Left lung (tissue), 10 donors: Measurements from ENCODE around the gene MRPL37. TPM values are rescaled to one million over a fixed set of nuclear protein-coding genes. Genes with fewer than 3 reads are reported as not detected.

Experiments used
- ATAC-seq: fragments of 200-7000 bp; cut with Tn5 transposase; one replicate; pipeline ENCODE4 v1.9.1; 2020; ENCODE audit warnings: moderate library complexity
- DNase-seq, 4 donors: peaks; one replicate each; pipeline ENCODE4 v3.0.0-alpha.2; 2013 to 2020
- H3K27ac ChIP-seq, 2 donors: fragments of 200-600 bp; sonication (generic) in 1 of 2; one replicate each; pipeline versions ENCODE4 v1.5.0 to v1.8.0; 2020 to 2021
- H3K27me3 ChIP-seq, 2 donors: fragments of 200-600 bp; sonication (generic) in 1 of 2; one replicate each; pipeline versions ENCODE4 v1.5.0 to v1.8.0; 2020 to 2021
- H3K36me3 ChIP-seq, 2 donors: fragments of 200-600 bp; sonication (generic) in 1 of 2; one replicate each; pipeline versions ENCODE4 v1.5.0 to v1.8.0; 2020 to 2021
- H3K4me1 ChIP-seq, 2 donors: fragments of 200-600 bp; one replicate each; pipeline ENCODE4 v1.8.0; 2021
- H3K4me3 ChIP-seq, 2 donors: fragments of 200-600 bp; sonication (generic) in 1 of 2; one replicate each; pipeline versions ENCODE4 v1.5.0 to v1.8.0; 2020 to 2021; ENCODE audit warnings: mild to moderate bottlenecking in 1 of 2
- H3K9me3 ChIP-seq, 2 donors: fragments of 200-600 bp; sonication (generic) in 1 of 2; one replicate each; pipeline versions ENCODE4 v1.5.0 to v1.8.0; 2020 to 2021
- intact Hi-C, 2 donors: fragments of 100-400 bp; cut with DNase I; formaldehyde crosslinking; loops; one replicate each; pipeline versions ENCODE4 v1.11.2 to v1.14.2; 2022
- polyA plus RNA-seq, 6 donors: library from polyadenylated mRNA; unstranded; fragments of 120-200 nt; gene quantifications; one replicate each; pipeline ENCODE4 v1.2.1, GENCODE V29; 2013; ENCODE audit not compliant: insufficient read length in 6 of 6
- total RNA-seq, 2 donors: library from RNA; stranded (reverse); fragmentation: NEBNext Ultra II Directional; extraction: Animal tissue kit (Norgen Biotek cat#: 25700); gene quantifications; one replicate each; pipeline ENCODE4 v1.2.1, GENCODE V29; 2021
- TF ChIP-seq, protein P1 (sequence below), 2 donors: fragments of 200-600 bp; sonication (generic) in 1 of 2; IDR thresholded peaks; one replicate each; pipeline versions ENCODE4 v1.5.0 to v1.8.0; 2021; ENCODE audit warnings: antibody characterized with exemption in 2 of 2
- donor health status: DM: no; HTN: yes; CAD: no.
- donor health status: DM: no; HTN: no; CAD: no.

The MRPL37 gene
- total and polyA plus RNA-seq, 8 donors: 55.5 to 68.4 (median 59.0) TPM

DNA sequence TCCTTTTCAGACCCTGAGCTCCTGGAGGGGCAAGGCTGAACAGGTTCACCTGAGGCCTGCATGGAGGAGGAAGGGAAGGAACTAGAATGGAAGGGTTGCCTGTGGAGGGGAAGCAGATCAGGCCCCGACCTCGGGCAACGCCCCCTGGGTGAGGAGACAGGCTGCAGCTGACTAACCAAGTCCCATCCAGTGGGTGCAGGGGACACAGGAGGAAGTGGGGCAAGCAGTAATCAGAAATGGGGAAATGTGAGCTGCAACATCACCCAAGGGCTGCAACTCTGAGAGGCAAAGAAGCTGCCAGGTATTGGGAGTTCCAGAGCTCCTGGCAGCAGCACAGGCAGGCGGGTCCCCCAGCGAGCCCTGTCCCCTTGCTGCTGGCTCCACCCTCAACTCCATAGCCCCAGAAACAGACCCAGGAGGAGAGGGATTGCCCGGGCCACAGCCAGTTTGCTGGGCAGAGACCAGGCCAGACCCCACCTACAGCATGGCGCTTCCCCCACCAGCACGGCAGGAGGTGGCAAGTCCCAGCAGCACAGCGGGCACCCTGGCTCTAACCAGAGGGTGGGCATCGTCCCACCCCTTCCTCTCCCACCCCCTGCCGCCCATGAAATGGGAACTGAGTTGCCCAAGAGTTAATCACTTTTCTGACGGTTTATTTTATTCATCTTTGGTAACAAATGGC is 38.5 kb downstream of the MRPL37 start:
- peak; percentile 58 for ATAC-seq
- peaks cover 0 to 43% of the 10 kb centered on the region in 2 donors for H3K36me3 ChIP-seq
- TF ChIP-seq, protein P1, sequence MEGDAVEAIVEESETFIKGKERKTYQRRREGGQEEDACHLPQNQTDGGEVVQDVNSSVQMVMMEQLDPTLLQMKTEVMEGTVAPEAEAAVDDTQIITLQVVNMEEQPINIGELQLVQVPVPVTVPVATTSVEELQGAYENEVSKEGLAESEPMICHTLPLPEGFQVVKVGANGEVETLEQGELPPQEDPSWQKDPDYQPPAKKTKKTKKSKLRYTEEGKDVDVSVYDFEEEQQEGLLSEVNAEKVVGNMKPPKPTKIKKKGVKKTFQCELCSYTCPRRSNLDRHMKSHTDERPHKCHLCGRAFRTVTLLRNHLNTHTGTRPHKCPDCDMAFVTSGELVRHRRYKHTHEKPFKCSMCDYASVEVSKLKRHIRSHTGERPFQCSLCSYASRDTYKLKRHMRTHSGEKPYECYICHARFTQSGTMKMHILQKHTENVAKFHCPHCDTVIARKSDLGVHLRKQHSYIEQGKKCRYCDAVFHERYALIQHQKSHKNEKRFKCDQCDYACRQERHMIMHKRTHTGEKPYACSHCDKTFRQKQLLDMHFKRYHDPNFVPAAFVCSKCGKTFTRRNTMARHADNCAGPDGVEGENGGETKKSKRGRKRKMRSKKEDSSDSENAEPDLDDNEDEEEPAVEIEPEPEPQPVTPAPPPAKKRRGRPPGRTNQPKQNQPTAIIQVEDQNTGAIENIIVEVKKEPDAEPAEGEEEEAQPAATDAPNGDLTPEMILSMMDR (IDR thresholded peaks at IDR 0.05): no peak

DNA sequence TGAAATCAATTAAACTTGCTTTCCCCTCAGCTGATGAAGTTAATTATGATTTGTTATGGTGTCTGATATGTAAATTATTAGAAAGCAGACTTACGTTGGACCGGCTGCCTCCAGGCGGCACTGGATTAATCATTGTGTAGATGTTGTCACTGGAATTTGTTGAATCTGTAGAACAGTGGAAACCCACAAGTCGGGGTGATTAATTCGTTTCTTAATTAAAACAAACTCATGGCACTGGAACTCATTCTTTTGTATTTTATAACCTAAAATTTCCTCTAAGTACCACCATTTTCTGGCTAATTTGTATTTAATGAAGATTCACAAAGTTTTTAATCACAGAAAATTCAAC is 39.0 kb downstream of the MRPL37 start:
- no peak for DNase-seq
- H3K4me1 ChIP-seq: peaks cover 0 to 5% of the 10 kb centered on the region in 2 donors
- H3K4me3 ChIP-seq: no peak overlapping the region
- H3K27ac ChIP-seq: no peak overlapping the region
- TF ChIP-seq, protein P1 (IDR thresholded peaks at IDR 0.05): no peak
- no peaks in the 10 kb centered on the region for H3K9me3 ChIP-seq
- intact Hi-C loops: no loop called here
- H3K36me3 ChIP-seq: peaks cover 0 to 43% of the 10 kb centered on the region in 2 donors
- ATAC-seq: no peak
- no peaks in the 10 kb centered on the region for H3K27me3 ChIP-seq

More for the DNA sequence above, 38.5 kb downstream of the MRPL37 start:
- H3K27me3 ChIP-seq: no peaks in the 10 kb centered on the region
- intact Hi-C loops: no loop called here
- H3K4me3 ChIP-seq: no peak overlapping the region
- DNase-seq: no peak
- no peaks in the 10 kb centered on the region for H3K9me3 ChIP-seq
- H3K4me1 ChIP-seq: peaks cover 0 to 5% of the 10 kb centered on the region in 2 donors
- no peak overlapping the region for H3K27ac ChIP-seq

DNA sequence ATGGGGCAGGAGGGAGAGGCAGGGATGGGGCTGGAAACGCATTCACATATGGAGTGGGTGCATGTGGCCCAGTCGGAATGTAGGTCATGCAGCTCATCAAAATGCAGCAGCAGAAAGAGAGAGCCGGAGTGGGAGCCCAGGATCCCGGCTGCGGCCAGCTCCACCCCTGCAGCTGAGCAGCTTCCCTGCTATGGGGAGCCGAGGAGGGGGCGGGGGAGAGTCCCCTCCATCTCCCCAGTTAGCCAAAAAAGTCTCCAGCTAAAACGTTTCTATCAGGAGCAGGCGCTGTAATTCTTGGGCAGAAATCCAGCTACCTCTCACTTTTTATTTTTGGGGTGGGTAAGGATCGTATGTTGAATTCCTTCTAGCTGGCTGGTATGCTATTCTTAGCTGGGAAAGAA is 39.7 kb downstream of the MRPL37 start:
- ATAC-seq: no peak
- H3K36me3 ChIP-seq: peaks cover 0 to 43% of the 10 kb centered on the region in 2 donors

DNA sequence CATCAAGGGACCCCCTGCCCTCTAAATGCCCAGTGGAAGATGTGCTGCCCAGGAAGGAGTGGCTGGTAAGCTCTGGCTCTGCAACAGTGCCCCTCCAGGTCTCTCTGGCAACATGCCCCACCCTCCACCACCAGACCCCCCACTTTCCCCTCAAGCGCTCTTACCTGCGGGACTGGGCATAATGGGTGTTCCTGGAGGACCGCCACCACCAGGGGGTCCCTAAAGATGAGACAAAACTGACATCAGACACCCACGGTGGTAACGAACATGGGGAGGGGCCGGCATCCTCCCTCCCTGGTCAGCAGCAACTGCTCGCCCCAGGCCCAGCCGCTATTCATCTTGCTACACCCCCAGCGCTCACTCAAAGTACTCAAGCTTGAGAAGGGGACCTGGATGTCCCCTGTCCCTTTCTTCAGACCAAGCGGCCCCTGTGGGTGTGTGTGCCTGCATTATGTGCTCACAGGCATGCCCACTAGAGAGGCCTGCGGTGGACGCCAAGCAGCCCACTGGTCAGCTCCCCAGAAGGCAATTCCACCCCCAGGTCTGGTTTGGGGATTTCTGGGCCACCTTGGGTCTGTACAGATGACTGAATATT is 40.9 kb downstream of the MRPL37 start:
- peak in 1 of 4 donors; percentile 39 for DNase-seq
- no peak overlapping the region for H3K4me3 ChIP-seq
- H3K4me1 ChIP-seq: peaks cover 0 to 5% of the 10 kb centered on the region in 2 donors
- H3K36me3 ChIP-seq: peaks cover 0 to 43% of the 10 kb centered on the region in 2 donors
- ATAC-seq: no peak
- no peaks in the 10 kb centered on the region for H3K27me3 ChIP-seq
- no peak overlapping the region for H3K27ac ChIP-seq
- H3K9me3 ChIP-seq: no peaks in the 10 kb centered on the region
- TF ChIP-seq, protein P1 (IDR thresholded peaks at IDR 0.05): no peak
- intact Hi-C loops: no loop called here

More for the DNA sequence above, 39.7 kb downstream of the MRPL37 start:
- Histone ChIP-seq H3K9me3 (no peaks in the 10 kb centered on the region), H3K27me3 (no peaks in the 10 kb centered on the region), H3K4me3 (no peak overlapping the region), H3K4me1 (peaks cover 0 to 5% of the 10 kb centered on the region in 2 donors), H3K27ac (no peak overlapping the region)
- TF ChIP-seq, protein P1 (IDR thresholded peaks at IDR 0.05): no peak
- intact Hi-C loops: no loop called here
- peak in 1 of 4 donors; percentile 25 for DNase-seq

DNA sequence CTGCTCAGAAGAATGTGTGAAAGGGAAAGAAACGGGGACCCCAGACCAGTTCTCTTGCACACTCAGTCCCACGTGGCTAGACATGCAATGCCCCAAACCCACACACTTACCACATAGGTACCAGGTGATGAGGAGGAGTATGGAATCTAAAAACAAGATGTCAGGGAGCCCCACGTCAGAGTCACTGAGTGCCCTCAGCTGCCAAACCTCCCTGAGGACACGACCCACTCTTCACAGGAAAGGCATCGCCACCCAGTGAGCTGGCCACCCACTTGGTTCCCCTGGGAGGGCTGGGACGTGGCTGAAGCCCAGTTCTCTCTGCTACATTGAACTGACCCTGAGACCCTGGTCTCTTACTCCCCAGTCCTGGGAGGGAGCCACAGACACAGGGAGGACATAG is 41.4 kb downstream of the MRPL37 start:
- intact Hi-C loops: no loop called here
- Histone ChIP-seq H3K4me3 (no peak overlapping the region), H3K27ac (no peak overlapping the region), H3K36me3 (peaks cover 0 to 38% of the 10 kb centered on the region in 2 donors), H3K9me3 (no peaks in the 10 kb centered on the region), H3K4me1 (peaks cover 0 to 5% of the 10 kb centered on the region in 2 donors), H3K27me3 (no peaks in the 10 kb centered on the region)
- ATAC-seq: no peak
- DNase-seq: no peak
- TF ChIP-seq, protein P1 (IDR thresholded peaks at IDR 0.05): no peak
